SH-SY5Y (cell line): Measurements from ENCODE around the gene INSM1.

Experiments used
- GATA2 ChIP-seq: IDR thresholded peaks from 2 replicates; pipeline ENCODE4 v1.6.1; 2011; ENCODE audit warnings: mild to moderate bottlenecking, low read depth, low read length
- GATA3 ChIP-seq: IDR thresholded peaks from 2 replicates; pipeline ENCODE4 v1.6.1; 2011; ENCODE audit warnings: low read depth, mild to moderate bottlenecking, low read length, moderate library complexity

DNA sequence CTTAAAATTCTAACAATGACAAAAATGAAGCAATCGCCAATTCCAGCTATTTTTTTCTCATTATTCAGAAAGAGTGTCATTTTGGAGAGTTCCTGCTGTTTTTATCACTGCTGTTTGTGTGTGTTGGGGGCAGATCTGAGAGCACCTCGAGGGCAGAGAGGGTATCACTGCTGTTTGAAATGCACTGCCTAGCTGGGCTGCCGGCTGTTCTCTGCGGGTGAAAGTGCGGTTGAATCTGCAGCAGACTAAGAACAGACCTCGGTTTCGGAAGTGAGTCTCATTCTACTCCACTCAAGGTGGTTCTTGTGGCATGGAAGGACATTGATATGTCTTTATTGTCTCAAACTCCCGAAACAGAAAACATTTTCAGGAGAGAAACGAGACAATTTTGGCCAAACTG is 18.3 kb downstream of the INSM1 start:
- TF ChIP-seq GATA2 (no peak), GATA3 (no peak)
